Astrocyte (in vitro differentiated cells and primary cell): Measurements from ENCODE around the gene MIDN. TPM values are rescaled to one million over a fixed set of nuclear protein-coding genes. Genes with fewer than 3 reads are reported as not detected.

Experiments used
- DNase-seq: peaks from one replicate; pipeline ENCODE4 v3.0.0-alpha.2; 2010; ENCODE audit warnings: low read depth
- FAIRE-seq: peaks from 2 replicates; lab custom pipeline; 2011; peaks lifted over from hg19 to GRCh38; lab: Jason Lieb, UNC
- H2AFZ ChIP-seq: 2 replicates; pipeline ENCODE4 v1.6.0; 2012; ENCODE audit warnings: low read depth, low read length, inconsistent platforms
- H3K27ac ChIP-seq: 2 replicates; pipeline ENCODE4 v1.5.1; 2011; ENCODE audit warnings: low read depth, low read length, inconsistent platforms
- H3K27me3 ChIP-seq: 2 replicates; pipeline ENCODE4 v1.6.0; 2011; ENCODE audit warnings: low read length, inconsistent platforms; ENCODE audit not compliant: insufficient read depth
- H3K36me3 ChIP-seq: 2 replicates; pipeline ENCODE4 v1.5.1; 2011; ENCODE audit warnings: low read length, inconsistent platforms; ENCODE audit not compliant: insufficient read depth
- H3K4me1 ChIP-seq: 2 replicates; pipeline ENCODE4 v1.5.1; 2011; ENCODE audit warnings: low read length, inconsistent platforms; ENCODE audit not compliant: insufficient read depth
- H3K4me2 ChIP-seq: 2 replicates; pipeline ENCODE4 v1.6.0; 2012; ENCODE audit warnings: low read length, inconsistent platforms
- H3K4me3 ChIP-seq: 2 replicates; pipeline ENCODE4 v1.5.1; 2011; ENCODE audit warnings: low read depth, mild to moderate bottlenecking, low read length, inconsistent platforms; ENCODE audit not compliant: insufficient read depth
- H3K79me2 ChIP-seq: 2 replicates; pipeline ENCODE4 v1.6.0; 2012; ENCODE audit warnings: mild to moderate bottlenecking, low read length, inconsistent platforms; ENCODE audit not compliant: insufficient read depth
- H3K9ac ChIP-seq: 2 replicates; pipeline ENCODE4 v1.6.0; 2012; ENCODE audit warnings: mild to moderate bottlenecking, low read length, inconsistent platforms
- H3K9me3 ChIP-seq: 2 replicates; pipeline ENCODE4 v1.5.1; 2012; ENCODE audit warnings: low read depth, mild to moderate bottlenecking, low read length, inconsistent platforms; ENCODE audit not compliant: insufficient read depth
- H4K20me1 ChIP-seq: 2 replicates; pipeline ENCODE4 v1.6.0; 2012; ENCODE audit warnings: low read length, inconsistent platforms; ENCODE audit not compliant: insufficient read depth
- H3K27ac Mint-ChIP-seq: one replicate; pipeline ENCODE4 v1.8.0; 2021; ENCODE audit warnings: mild to moderate bottlenecking, mixed read lengths; ENCODE audit not compliant: unreplicated experiment
- H3K27me3 Mint-ChIP-seq: one replicate; pipeline ENCODE4 v1.8.0; 2021; ENCODE audit warnings: low read depth, mixed read lengths; ENCODE audit not compliant: unreplicated experiment
- H3K36me3 Mint-ChIP-seq: one replicate; pipeline ENCODE4 v1.8.0; 2021; ENCODE audit warnings: low read depth, mixed read lengths; ENCODE audit not compliant: unreplicated experiment
- H3K4me1 Mint-ChIP-seq: one replicate; pipeline ENCODE4 v1.8.0; 2021; ENCODE audit warnings: low read depth, mixed read lengths; ENCODE audit not compliant: unreplicated experiment
- H3K4me3 Mint-ChIP-seq: one replicate; pipeline ENCODE4 v1.8.0; 2021; ENCODE audit warnings: mild to moderate bottlenecking, moderate library complexity, mixed read lengths; ENCODE audit not compliant: unreplicated experiment
- H3K9me3 Mint-ChIP-seq: one replicate; pipeline ENCODE4 v1.8.0; 2021; ENCODE audit warnings: mild to moderate bottlenecking, mixed read lengths; ENCODE audit not compliant: unreplicated experiment
- EZH2 ChIP-seq: IDR thresholded peaks from 2 replicates; pipeline ENCODE4 v1.6.1; 2012; ENCODE audit warnings: mild to moderate bottlenecking, low read length, inconsistent platforms; ENCODE audit not compliant: insufficient read depth
- total RNA-seq: library from RNA; stranded (reverse); gene quantifications from 2 replicates; pipeline ENCODE4 v1.2.1, GENCODE V29; 2021
- TF ChIP-seq, protein P1 (sequence below): IDR thresholded peaks from 2 replicates; pipeline ENCODE4 v1.5.1; 2011; ENCODE audit warnings: low read depth, mild to moderate bottlenecking, inconsistent platforms, low read length, moderate library complexity; ENCODE audit not compliant: insufficient read depth

Gene MIDN
- total RNA-seq, 1 donor from 2014 or later: 141 TPM

DNA sequence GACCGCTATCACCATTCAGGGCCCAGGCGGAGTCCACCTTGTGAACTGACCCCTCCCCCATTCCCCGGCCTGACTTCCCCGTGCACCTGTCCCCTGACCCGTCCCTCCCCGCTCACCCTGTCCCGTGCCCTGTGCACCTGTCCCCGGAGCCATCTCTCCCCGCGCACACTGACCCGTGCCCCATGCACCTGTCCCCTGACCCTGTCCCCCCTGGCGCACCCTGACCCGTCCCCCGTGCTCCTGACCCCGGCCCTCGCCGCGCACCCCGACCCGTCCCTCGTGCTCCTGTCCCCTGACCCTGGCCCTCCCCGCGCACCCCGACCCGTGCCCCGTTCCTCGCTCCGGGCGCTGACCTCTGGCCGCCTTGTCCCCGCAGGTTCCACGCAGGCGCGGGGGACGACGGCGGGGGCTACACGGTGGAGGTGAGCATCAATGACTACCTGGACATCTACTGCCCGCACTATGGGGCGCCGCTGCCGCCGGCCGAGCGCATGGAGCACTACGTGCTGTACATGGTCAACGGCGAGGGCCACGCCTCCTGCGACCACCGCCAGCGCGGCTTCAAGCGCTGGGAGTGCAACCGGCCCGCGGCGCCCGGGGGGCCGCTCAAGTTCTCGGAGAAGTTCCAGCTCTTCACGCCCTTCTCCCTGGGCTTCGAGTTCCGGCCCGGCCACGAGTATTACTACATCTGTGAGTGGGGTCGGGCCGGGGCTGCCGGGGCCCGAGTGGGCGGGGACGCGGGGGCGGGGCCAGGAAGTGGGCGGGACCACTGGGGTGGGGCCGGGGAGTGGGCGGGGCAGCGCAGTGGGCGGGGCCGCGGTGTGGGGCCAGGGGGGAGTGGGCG is 47.0 kb downstream of the MIDN start:
- no peaks in the 10 kb centered on the region for H3K4me1 ChIP-seq
- no peak overlapping the region for H3K27ac Mint-ChIP-seq
- DNase-seq (no peak), FAIRE-seq (no peak)
- H3K9me3 Mint-ChIP-seq: no peaks in the 10 kb centered on the region
- H2AFZ ChIP-seq: no peak overlapping the region
- no peak overlapping the region for H3K4me3 Mint-ChIP-seq
- H3K9ac ChIP-seq: no peak overlapping the region
- peak overlapping the region; percentile 39 for H3K4me2 ChIP-seq
- H3K27me3 Mint-ChIP-seq: peaks cover 6% of the 10 kb centered on the region
- H3K36me3 ChIP-seq: no peaks in the 10 kb centered on the region
- no peaks in the 10 kb centered on the region for H3K4me1 Mint-ChIP-seq
- H3K4me3 ChIP-seq: no peak overlapping the region
- H3K36me3 Mint-ChIP-seq: no peaks in the 10 kb centered on the region
- no peaks in the 10 kb centered on the region for H3K27me3 ChIP-seq
- no peaks in the 10 kb centered on the region for H3K9me3 ChIP-seq
- H4K20me1 ChIP-seq: peaks cover 6% of the 10 kb centered on the region
- TF ChIP-seq, protein P1, sequence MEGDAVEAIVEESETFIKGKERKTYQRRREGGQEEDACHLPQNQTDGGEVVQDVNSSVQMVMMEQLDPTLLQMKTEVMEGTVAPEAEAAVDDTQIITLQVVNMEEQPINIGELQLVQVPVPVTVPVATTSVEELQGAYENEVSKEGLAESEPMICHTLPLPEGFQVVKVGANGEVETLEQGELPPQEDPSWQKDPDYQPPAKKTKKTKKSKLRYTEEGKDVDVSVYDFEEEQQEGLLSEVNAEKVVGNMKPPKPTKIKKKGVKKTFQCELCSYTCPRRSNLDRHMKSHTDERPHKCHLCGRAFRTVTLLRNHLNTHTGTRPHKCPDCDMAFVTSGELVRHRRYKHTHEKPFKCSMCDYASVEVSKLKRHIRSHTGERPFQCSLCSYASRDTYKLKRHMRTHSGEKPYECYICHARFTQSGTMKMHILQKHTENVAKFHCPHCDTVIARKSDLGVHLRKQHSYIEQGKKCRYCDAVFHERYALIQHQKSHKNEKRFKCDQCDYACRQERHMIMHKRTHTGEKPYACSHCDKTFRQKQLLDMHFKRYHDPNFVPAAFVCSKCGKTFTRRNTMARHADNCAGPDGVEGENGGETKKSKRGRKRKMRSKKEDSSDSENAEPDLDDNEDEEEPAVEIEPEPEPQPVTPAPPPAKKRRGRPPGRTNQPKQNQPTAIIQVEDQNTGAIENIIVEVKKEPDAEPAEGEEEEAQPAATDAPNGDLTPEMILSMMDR: no peak
- no peak for TF ChIP-seq EZH2
- no peaks in the 10 kb centered on the region for H3K79me2 ChIP-seq
- H3K27ac ChIP-seq: no peak overlapping the region

DNA sequence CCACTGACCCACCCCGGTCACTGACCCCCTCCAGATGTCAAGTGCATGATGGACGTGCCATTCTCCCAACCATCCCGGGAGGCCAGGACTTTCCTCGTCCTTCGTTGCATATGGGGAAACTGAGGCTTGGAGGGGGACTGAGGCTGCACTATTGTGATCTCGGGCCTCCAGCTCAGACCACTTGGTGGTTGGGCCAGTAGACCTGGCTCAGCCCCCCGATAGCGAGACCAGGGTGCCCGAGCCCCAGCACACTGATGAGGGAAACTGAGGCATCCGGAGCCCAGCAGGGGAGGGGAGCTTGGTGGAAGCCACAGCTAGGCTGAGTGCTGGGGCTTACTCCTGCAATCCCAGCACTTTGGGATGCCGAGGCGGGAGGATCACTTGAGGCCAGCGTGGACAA is 47.7 kb downstream of the MIDN start:
- DNase-seq: no peak
- Histone ChIP-seq H3K79me2 (no peaks in the 10 kb centered on the region), H4K20me1 (peaks cover 6% of the 10 kb centered on the region), H3K4me1 (no peaks in the 10 kb centered on the region), H3K27ac (no peak overlapping the region), H3K27me3 (no peaks in the 10 kb centered on the region), H3K36me3 (no peaks in the 10 kb centered on the region), H3K4me2 (no peak overlapping the region), H3K4me3 (no peak overlapping the region), H3K9ac (no peak overlapping the region), H3K9me3 (no peaks in the 10 kb centered on the region), H2AFZ (no peak overlapping the region)
- FAIRE-seq: no peak
- no peak overlapping the region for H3K4me3 Mint-ChIP-seq
- no peak overlapping the region for H3K27ac Mint-ChIP-seq
- H3K9me3 Mint-ChIP-seq: no peaks in the 10 kb centered on the region
- peaks cover 6% of the 10 kb centered on the region for H3K27me3 Mint-ChIP-seq
- H3K4me1 Mint-ChIP-seq: no peaks in the 10 kb centered on the region
- TF ChIP-seq, protein P1: no peak
- no peak for TF ChIP-seq EZH2
- H3K36me3 Mint-ChIP-seq: no peaks in the 10 kb centered on the region
